Measurements from ENCODE around the gene ZFYVE16. TPM values are rescaled to one million over a fixed set of nuclear protein-coding genes. Genes with fewer than 3 reads are reported as not detected.

ZFYVE16 gene
- total and polyA plus RNA-seq, 10 of the 15 experiments (the other 5 are each of a cell fraction or from before 2014, with no cell fraction given), result 2.9 to 11.2 (median 7.8) TPM

- TF ChIP-seq SKIL (IDR thresholded peaks at IDR 0.05; ENCODE audit: low read depth, poor library complexity, severe bottlenecking) (no peak), JUND (IDR thresholded peaks at IDR 0.05; ENCODE audit: low read depth, low read length) (no peak), HDAC6 (IDR thresholded peaks at IDR 0.05; ENCODE audit: unreplicated experiment) (no peak), EP300 (IDR thresholded peaks at IDR 0.05; ENCODE audit: borderline replicate concordance in 1 of 2, control insufficient read depth in 1 of 2, low read depth in 2 of 2, low read length in 2 of 2) (no peak), PAX8 (IDR thresholded peaks at IDR 0.05) (no peak)
These were observed 29.5 kb downstream of the ZFYVE16 start (continued) for GRCh38 chr5:80437326-80437725.

GRCh38 chr5:80438739-80439138 lies 30.9 kb downstream of the ZFYVE16 start:
- POLR2A ChIA-PET, result no interaction called here
- H3K36me3 ChIP-seq (ENCODE audit: control insufficient read depth in 2 of 2, insufficient read depth in 2 of 2, low read length in 1 of 2), result peaks cover 2 to 5% of the 10 kb centered on the region in 2 experiments; a peak in 3 of 4 replicates
- TF ChIP-seq CHD4 (IDR thresholded peaks at IDR 0.05) (no peak), HCFC1 (IDR thresholded peaks at IDR 0.05; ENCODE audit: low read length) (no peak), POLR2A (IDR thresholded peaks at IDR 0.05; ENCODE audit: low read depth, low read length) (no peak), CBX5 (IDR thresholded peaks at IDR 0.05; ENCODE audit: low read depth) (no peak), TCF7 (IDR thresholded peaks at IDR 0.05; ENCODE audit: borderline replicate concordance) (no peak), BHLHE40 (IDR thresholded peaks at IDR 0.05; ENCODE audit: borderline replicate concordance in 1 of 2, low read depth in 2 of 2, low read length in 1 of 2) (no peak), HDAC6 (IDR thresholded peaks at IDR 0.05; ENCODE audit: unreplicated experiment) (no peak), CBX3 (IDR thresholded peaks at IDR 0.05; ENCODE audit: borderline replicate concordance, low read depth) (no peak), ASH2L (IDR thresholded peaks at IDR 0.05; ENCODE audit: borderline replicate concordance, low read depth) (no peak), JUNB (IDR thresholded peaks at IDR 0.05) (no peak), EED (IDR thresholded peaks at IDR 0.05; ENCODE audit: low read depth) (no peak), PRDM15 (CRISPR knock-in tag; IDR thresholded peaks at IDR 0.05) (no peak), LARP7 (IDR thresholded peaks at IDR 0.05) (no peak), SREBF1 (IDR thresholded peaks at IDR 0.05; ENCODE audit: low read length) (no peak), ATF7 (IDR thresholded peaks at IDR 0.05; ENCODE audit: low read depth) (no peak), EZH2 (IDR thresholded peaks at IDR 0.05; ENCODE audit: borderline replicate concordance, control insufficient read depth, low read depth, low read length) (no peak)

More at GRCh38 chr5:80438739-80439138, 30.9 kb downstream of the ZFYVE16 start:
- Histone ChIP-seq H3K4me3 (no peak overlapping the region), H2AFZ (ENCODE audit: control insufficient read depth, low read depth, low read length) (no peak overlapping the region), H3K9ac (ENCODE audit: control insufficient read depth, insufficient read depth, low read length) (no peak overlapping the region), H3K9me3 (replicated peaks; ENCODE audit: control insufficient read depth, insufficient read depth, low read length) (no peaks in the 10 kb centered on the region; the same call in 2 of the 3 replicates), H3K4me2 (ENCODE audit: control insufficient read depth, insufficient read depth) (no peak overlapping the region), H3K79me2 (ENCODE audit: control insufficient read depth, insufficient read depth, low read length) (no peaks in the 10 kb centered on the region), H3K4me1 (ENCODE audit: control insufficient read depth, insufficient read depth, low read length) (no peaks in the 10 kb centered on the region; the same call in 1 of the 2 replicates), H3K27ac (ENCODE audit: control insufficient read depth, insufficient read depth) (no peak overlapping the region), H3K27me3 (replicated peaks in 1 of 2; ENCODE audit: control insufficient read depth in 2 of 2, insufficient read depth in 2 of 2, low read length in 1 of 2) (no peaks in the 10 kb centered on the region), H4K20me1 (ENCODE audit: control insufficient read depth, insufficient read depth) (no peaks in the 10 kb centered on the region)
- ChIA-PET CTCF (no interaction called here), RAD21 (ENCODE audit: unreplicated experiment) (no interaction called here), SMC1A (ENCODE audit: uncharacterized antibody, unreplicated experiment) (no interaction called here)
- intact Hi-C loops (cut with micrococcal nuclease; ENCODE audit: unreplicated experiment), result no loop called here
- no peak for ATAC-seq
- BruUV-seq (replicated peaks), result no TSS peak
- 99% methylated on average over 4 of the region's 4 CpGs for WGBS (ENCODE audit: insufficient coverage, insufficient replicate concordance, low lambda C conversion rate, missing lambda C conversion rate)
- in situ Hi-C loops (cut with MboI), result no loop called here
- DNase-seq (ENCODE audit: low read depth, low spot score), result no peak
- no peak for FAIRE-seq
